Globus pallidus (tissue), 1 donor: ENCODE results near the gene DLST.
A peak's percentile ranks its signal among the peaks of the same experiment; 100 is the strongest.

ENCODE experiments used
- DNase-seq: peaks from one replicate; pipeline ENCODE4 v3.0.0-alpha.2; 2015; ENCODE audit warnings: low spot score

DLST gene

DNA sequence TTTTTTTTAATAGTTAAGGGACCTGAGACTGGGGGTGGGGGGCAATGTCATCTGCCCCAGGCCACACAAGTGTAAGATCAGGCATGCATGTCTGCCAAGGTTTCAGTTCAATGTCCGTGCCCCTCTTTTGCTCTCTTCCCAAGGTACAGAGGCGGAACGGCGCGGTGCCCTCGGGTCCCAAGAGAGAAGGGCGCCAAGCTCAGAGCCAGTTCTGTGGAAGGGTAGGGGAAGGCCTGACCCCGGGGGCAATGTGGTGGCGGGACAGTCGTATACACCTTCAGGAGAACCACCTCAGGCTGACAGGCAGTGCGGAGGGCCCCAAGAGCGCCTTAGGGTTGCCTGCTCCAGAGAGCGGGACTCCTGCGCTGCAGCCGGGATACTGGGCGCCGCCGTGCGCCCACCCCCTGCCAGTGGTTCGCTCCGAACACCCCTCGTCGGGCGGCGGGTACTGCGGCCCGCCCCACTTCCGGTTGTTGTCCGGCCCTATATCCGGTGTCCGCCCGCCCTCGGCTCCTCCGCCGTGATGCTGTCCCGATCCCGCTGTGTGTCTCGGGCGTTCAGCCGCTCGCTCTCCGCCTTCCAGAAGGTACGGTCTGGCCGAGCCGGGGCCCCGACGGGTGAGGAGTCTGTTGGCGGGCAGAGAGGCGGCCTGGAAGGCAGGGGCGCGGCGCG lies at the start of gene DLST:
TSS of gene DLST (plus strand) at position 486 of the 672 bp plus-strand sequence. CDS start at position 524, 38 bp downstream.
- peak; percentile 80 for DNase-seq

DNA sequence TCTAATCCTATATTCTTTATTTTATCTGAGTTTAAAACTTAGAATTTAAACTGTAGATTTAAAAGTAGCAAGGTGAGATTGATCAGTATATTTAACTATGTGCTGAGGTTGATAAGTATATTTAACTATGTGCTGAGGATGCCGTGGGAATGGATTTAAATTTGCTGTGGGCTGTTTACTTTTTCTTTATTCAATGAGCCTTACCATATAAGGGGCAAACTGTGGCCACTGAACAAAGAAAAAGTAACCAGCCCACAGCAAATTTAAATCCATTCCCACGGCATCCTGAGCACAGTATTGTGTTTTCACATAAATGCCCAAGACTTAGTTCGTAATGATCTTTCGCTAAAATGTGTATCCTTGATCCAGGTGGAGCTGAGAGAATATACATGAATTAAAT lies 48.9 kb upstream of the DLST start:
- no peak for DNase-seq

DNA sequence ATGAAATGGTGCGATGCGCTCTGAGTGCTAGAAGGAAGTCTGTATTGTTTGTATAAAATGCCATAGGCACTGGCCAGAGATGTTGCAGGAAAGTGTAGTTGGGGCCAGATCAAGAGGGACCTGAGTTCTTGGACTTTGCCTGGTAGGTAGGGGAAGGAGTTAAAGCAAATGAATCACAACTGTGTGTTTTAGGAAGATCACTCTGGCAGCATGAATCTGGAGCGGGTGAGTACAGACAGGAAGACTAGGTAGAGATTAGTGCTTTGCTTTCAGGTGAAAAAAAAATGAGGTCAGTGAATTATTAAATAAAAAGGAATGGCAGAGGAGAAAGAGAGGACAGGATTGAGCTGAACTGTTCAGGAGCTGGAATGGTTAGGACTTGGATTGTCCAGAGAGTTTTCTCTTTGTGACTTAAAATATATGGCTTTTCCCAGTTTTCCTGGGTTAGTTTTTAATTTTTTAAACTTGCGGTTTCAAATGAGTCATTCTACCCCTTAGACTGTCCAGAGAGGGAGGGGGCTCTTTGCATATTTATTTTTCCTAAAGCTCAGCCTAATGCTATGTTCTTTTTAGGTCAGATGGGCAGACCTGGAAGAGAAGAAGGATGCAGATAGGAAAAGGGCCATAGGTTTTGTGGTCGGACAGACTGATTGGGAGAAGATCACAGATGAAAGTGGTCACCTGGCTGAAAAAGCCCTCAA lies 46.9 kb upstream of the DLST start:
- DNase-seq, result no peak

DNA sequence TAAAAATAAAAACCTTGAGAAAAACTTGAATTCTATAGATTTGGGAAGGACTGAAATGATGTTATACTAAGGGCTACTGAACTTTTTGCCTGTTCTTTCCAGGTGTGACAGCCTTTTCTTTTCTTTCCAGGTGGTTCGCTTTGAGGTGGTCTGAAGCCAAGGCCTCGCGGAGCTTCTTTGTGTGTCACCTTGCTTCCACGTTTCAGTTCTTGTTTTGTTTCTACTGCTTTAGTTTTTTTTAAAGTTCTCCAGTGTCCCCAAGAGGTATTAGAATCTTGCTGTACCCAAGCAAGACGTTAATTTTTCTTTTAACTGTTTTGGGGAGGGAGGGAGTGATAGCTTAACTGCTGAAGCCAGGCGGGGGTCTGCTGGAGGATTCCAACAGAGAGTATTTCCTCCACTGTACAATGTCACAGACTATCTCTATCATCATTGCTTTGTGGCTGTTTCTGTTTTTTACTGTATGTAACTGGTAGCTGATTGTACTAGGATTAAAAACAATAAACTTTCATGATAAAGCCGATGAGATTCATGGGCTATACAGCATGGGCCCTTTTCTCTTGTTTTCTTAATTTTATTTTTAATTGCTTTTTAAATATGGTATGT lies 46.0 kb upstream of the DLST start:
- DNase-seq, result no peak

DNA sequence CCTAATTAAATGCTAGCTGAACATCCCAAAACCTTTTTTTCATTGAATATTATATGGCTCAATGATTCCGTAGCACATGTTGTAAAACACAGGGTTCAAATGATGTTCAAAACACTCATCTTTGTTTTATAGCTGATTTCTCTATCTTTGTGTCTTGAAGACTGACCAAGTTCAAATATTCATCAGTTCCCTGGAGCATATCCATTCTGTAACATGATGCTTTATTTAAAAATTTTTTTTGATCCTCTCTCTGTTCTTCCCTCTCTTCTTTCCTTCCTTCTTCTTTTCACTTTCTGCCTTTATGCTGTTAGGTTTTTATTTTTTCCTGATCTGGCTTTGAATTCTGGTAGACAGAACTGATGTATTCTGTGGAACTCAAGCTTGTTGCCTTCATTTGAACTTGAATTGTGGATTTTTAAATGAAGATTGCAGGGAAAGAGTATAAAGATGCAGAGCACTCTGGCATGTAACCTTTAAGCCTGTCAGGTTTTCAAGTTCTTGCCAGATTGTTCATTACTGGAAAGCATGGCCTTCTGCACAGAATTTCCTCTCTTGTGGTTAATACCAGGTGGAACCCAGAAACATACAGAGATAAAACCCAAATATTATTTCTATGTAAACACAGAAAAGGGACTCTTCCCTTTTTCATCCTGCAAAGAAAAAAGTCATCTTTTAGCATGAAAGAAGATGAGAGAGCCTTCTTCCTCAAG lies 45.3 kb upstream of the DLST start:
- no peak for DNase-seq

DNA sequence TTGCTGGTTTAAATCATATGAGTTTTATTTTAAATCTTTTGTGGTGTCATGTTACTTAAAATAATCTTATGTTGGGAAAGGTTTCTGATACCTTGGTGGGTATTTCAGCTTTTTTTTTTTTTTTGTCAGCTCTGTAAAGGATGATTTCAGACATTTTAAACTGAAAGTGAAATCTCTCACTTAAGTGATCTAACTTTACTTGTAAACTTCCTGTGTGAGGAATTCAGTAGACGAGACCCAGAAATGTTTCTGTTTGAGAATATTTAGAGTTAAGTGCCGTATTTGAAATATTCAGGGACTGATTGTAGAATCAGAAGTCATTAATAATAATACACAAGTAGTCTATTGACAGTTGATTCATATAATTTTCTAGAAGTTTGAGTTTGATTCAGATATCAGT lies 43.5 kb upstream of the DLST start:
- no peak for DNase-seq

DNA sequence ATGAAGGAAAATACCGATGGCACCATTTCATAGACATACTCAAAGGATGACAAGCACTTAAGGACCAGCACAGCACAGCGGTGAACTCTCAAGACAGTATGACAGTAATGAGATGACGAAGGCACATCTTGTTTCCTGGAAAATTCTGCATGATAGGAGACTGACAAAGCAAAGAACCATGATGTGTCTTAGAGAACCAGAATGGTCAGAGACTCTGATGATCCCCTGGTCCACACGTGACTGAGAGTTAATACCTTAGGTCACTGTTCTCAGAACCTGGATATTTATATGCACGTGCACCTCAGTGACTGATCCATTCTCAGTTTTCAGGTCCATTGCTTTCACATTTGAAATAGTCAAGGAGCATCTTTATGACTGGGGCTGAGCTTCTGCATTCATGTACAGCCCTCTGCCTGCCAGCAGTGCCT lies 41.1 kb upstream of the DLST start:
- DNase-seq, result no peak

DNA sequence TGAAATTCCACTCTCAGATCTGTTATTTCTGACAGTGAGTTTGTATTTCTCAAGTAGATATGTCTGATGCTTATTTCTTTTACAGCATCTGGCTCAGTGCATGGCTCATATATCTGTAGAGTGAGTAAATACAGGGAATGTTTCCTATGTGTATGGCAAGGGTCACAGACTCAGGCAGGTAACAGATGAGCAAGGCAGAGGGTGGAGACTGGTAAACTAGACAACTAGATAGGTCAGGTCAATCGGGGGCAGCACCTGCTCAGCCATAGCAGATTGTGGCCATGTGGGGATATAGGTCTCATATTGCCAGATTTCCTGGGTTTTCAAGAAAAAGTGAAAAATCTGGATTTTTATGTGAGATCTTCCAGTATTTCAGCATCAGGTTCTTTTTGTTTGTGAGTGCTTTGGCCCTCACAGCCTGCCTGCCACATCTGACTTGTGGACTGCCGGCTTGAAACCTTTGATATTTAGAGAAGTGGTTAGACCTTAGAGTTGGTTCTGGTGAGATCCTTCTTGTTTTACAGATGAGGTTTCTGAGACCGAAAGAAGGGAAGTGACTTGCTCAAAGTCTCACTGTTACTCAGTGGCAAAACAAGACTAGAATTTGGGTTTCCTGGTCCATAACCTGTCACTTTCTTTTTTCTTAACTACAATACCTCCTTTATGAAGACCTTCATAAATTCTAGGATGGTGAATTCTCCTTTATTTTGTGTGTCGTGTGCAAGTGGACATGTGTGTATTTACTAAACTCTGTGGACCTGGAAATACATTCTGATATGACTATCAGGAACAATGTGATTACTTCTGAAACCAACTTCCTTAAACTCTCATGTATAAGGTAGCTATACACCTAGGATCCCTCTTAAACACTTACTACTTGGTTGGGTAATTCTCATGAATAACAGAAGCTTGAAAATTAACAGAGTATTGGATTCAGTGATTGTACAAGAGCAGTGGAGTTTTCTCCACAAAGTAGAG lies 40.2 kb upstream of the DLST start:
- DNase-seq, result no peak

DNA sequence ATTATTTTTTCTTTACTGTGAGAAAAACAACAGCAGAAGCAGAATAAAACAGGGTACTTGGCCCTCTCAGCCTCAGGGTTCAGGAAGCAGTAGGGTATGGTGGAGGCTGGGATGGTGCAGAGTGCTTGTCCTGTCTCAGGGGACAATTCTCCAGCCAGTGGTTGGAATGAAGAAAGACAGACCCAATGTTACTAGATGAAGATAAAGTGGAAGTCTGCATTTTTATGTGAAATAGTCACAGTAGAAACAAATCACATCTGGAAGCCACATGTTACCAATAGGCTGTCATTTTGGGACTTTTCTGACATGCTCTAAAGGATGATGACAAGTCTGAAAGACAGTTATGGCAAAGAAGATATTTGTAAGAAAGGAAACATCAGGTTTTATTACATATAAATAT lies 38.1 kb upstream of the DLST start:
- no peak for DNase-seq

DNA sequence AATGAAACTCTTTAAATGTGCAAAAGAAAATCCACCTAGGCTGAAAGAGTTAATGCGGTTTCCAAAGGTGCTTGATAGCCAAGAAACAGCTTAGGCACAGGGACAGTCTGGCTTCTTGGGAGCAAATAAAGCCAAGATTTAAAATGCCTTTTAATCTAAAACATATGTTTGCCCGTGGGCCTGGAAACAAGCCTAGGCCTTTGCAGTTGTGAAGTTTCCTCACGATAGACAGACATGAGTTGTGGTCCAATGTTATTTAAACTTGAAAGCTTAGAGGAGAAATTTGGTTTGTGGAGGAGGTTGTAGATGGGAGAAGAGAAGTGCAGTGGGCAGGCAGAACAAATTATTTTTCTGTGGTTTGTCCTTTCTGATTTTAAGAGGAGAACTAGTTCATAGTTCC lies 35.5 kb upstream of the DLST start:
- no peak for DNase-seq

DNA sequence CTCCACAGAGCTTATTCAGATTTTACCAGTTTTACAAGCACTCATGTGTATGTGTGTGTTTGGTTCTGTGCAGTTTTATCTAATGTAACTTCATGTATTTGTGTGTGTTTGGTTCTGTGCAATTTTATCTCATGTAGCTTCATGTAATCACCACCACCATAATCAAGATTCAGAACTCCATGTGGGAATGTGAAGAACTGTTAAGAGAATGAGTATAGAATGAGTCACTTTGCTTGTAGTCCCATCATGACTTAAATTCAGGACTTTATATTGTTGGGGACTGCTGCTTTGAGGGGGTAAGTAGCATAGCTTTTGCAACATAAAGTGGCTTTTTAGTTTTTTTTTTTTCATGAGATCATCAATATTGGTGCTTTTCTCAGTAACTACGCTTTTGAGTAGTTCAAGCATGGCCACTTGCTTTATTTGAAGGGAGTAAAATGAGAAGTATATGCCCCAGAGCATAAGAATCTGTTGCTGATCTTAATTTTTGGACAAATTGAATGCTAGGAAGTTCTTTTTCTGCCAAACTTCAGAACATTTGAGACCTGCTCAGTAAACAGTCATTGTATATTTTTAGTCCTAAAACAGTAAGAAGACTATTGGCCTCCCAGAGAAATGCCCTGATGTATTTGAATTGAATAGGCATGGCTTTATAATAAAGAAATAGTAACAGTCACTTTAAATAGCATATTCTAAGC lies 34.6 kb upstream of the DLST start:
- DNase-seq, result no peak

DNA sequence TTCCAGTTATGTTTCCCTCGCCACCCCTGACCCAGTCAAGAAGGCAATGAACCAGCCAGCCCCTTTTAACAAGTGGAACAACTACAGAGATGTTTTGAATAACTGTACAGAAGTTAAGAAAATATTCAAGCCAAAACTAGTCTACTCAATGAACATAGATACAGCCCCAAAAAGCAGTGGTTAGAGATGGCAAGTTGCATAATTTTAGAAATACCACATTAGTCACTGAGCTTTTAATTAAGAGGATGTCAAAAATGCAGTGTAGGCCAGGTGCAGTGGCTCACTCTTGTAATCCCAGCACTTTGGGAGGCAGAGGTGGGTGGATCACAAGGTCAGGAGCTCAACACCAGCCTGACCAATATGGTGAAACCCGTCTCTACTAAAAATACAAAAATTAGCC lies 32.9 kb upstream of the DLST start:
- DNase-seq, result no peak

DNA sequence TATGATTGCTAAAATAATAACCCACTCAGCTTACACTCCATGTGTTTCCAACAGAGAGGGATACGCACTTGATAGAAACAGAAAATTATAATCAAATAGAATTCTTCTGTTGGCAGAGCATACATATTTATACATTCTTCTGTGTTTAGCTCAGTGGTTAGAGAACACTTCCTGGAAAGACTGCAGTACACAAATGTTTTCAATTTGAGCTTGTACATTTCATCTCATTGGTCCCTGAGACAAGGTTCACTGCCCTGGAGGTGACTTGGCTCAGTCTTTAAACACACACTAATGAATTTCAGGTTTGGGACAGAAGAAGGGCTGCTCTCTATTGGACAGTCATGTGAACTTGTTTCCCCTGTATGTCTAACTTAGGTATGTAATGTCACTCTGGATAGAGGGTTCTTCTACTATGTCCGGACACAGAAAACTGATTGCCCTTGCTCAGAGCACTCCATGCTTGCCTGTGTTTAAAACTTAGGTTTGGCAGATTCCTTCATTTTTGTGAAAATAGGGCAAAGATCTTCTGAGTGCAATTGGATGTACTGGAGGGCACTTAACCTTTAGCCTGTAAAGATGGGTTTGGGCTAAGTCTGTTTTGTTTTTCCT lies 28.7 kb upstream of the DLST start:
- no peak for DNase-seq

DNA sequence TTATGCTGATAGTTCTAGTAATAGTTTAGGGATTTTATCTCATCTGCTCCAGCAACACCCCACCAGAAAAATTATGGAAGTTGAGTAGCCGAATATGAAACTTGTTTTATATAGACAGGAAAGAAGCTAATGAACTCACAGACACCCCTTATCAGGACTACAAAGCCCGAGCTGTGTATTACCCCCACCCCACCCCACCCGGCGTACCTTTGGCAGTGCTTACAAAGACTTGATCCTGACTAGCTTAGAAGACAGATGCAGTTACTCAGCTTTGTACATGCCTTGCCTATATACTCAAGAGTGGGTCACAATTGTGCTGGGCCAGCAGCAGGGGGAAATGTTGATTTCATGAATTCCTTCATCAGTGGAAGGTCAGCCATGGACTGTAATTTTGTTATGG lies 28.1 kb upstream of the DLST start:
- no peak for DNase-seq

DNA sequence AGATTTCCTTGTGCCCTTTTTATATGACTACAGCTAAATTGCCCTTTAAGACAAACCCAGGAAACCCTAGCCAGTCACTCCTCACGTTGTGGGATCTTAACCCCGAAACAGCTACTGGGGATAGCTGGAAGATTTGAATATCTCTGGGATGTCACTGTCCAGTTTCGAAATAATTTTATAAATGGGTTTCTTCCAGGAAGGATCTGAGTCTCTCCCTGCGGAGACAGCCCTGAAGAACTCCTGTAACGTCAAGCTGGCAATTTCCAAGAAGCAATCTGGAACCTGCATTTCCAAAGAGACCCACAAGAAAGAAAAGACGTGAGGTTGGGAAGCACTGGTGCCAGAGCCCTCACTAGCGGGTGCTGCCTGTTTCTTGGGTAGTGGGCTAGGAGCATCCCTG lies 26.7 kb upstream of the DLST start:
- DNase-seq, result no peak

DNA sequence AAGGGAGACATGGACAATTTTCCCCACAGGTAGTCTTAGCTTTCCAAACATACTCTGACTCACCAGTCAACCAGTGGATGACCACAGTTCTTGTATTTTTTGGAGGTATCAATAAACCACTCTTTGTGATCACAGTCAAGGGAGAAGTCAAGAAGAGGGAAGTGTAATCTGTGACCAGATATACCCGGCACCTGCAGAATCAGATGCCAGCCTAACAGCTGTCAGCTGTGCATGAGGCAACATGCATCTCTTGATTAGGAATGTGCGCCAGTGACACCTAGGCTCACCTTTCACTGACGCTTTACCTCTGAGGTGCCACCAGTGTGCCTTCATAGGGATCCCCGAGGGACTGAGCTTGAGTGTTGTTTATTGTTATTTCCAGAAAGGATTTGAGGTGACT lies 25.8 kb upstream of the DLST start:
- DNase-seq, result no peak

DNA sequence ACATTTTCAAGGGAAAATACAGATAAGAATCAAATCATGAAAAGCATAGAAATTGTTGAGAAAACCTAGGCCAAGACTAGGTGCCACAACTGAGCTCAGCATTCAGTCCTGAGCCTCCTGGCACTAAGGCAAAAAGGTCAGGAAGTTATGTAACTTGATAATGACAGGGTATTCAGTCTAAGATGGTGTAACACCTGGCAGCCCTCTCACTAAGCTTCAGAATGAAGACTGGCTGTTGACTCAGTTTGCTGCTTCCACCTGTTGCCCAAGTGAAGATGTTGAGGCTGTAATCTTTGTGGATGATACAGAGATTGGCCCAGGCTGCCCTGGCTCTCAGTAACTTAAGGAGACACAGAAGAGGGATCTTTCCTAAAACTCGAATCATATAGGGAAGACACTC lies 25.4 kb upstream of the DLST start:
- DNase-seq, result no peak

DNA sequence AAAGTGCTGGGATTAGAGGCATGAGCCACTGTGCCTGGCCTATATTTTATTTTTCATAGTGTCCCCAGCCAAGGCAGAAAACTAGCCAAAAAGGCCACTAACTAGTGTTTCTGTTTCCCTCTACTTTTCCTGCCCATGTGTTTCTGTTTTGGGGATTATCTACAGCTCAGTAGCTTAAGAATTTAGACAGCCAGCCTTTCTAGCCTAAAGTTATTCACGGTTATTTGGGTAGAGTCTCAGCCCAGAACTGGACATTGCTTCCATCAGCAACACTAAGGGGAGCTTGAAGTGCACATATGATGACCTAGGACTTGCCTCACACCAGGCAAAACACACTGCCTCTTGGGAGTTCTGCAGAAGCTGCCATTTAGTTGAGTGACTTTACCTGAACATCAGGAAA lies 23.7 kb upstream of the DLST start:
- DNase-seq, result no peak

DNA sequence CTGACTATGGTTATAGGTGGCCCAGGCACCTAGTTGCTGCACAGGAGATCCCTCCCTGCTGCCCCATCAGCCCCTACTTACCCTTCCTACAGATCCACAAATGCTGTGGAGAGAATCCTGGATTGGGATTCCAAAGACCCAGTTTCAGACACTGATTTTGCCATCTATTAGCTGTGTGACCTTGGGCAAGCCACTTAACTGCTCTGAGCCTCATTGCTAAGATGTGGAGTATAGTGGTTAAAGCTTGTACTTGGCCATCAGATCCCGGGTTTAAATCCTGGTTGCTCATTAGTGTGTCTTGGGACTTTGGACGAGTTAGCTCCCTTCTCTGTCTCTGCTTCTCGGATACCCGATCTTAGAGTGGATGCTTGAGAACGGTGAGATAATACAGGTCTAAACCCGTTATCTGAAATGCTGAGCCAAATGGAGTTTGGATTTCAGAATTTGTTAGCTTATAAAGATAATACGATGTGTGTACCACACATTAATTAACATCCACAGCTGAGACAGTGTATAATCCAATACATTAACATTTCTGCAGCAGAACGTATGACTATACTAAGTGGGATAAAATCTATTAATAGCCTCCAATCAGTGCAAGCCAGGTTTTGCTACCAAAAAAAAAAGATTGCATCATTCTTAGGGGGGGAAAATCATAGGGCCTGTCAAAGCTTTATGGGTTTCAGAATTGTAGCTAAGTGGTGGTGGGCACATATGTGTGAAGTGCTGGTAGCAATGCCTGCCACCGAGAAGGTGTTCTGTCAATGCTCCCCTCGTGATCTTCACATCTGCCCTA lies 21.8 kb upstream of the DLST start:
- no peak for DNase-seq
